Lung (tissue), 13 donors: ENCODE measurements around the gene PRSS21. TPM values are rescaled to one million over a fixed set of nuclear protein-coding genes. Genes with fewer than 3 reads are reported as not detected.
A peak's percentile ranks its signal among the peaks of the same experiment; 100 is the strongest.

Source experiments
- ATAC-seq: fragments of 200-7000 bp; cut with Tn5 transposase; one replicate; pipeline ENCODE4 v1.9.1; 2020; ENCODE audit warnings: moderate number of reproducible peaks; ENCODE audit not compliant: insufficient read depth, low FRiP score
- DNase-seq, 3 donors: peaks; one replicate each; pipeline ENCODE4 v3.0.0-alpha.2; 2013 to 2017
- H3K27ac ChIP-seq, 2 donors: one replicate each; pipeline ENCODE4 v1.5.1; 2013; ENCODE audit warnings: mild to moderate bottlenecking in 2 of 2, moderate library complexity in 2 of 2, control low read depth in 1 of 2, inconsistent platforms in 1 of 2, low read depth in 1 of 2, low read length in 1 of 2
- H3K27me3 ChIP-seq, 3 donors: one replicate each; pipeline ENCODE4 v1.5.1; 2013; ENCODE audit warnings: low read length in 2 of 3; ENCODE audit not compliant: control insufficient read depth in 3 of 3, insufficient read depth in 3 of 3
- H3K36me3 ChIP-seq, 4 donors: one replicate each; pipeline ENCODE4 v1.5.1; 2013; ENCODE audit warnings: low read length in 4 of 4, mild to moderate bottlenecking in 1 of 4, moderate library complexity in 1 of 4; ENCODE audit not compliant: control insufficient read depth in 4 of 4, insufficient read depth in 4 of 4
- H3K4me1 ChIP-seq, 5 donors: one replicate each; pipeline ENCODE4 v1.5.1; 2013; ENCODE audit warnings: low read length in 5 of 5, mild to moderate bottlenecking in 2 of 5, moderate library complexity in 1 of 5; ENCODE audit not compliant: control insufficient read depth in 5 of 5, insufficient read depth in 5 of 5
- H3K4me3 ChIP-seq: one replicate; pipeline ENCODE4 v1.5.1; 2013; ENCODE audit warnings: mild to moderate bottlenecking, control low read depth, moderate library complexity
- H3K9ac ChIP-seq, 2 donors: one replicate each; pipeline ENCODE4 v1.5.1; 2013; ENCODE audit warnings: low read length in 2 of 2, control low read depth in 1 of 2; ENCODE audit not compliant: insufficient read depth in 1 of 2
- H3K9me3 ChIP-seq, 4 donors: one replicate each; pipeline ENCODE4 v1.5.1; 2013; ENCODE audit warnings: low read length in 3 of 4, mild to moderate bottlenecking in 1 of 4, moderate library complexity in 1 of 4; ENCODE audit not compliant: control insufficient read depth in 4 of 4, insufficient read depth in 3 of 4
- WGBS, 2 donors: extraction: QIAGEN DNeasy Blood & Tissue Kit; methylation state at CpG; one replicate each; pipeline ENCODE4 v1.1.7; 2013; 5-methylcytosine and 5-hydroxymethylcytosine counted together
- polyA plus RNA-seq, 2 donors: library from polyadenylated mRNA; stranded (reverse); fragments of 200-250 nt; gene quantifications; one replicate each; pipeline ENCODE4 v1.2.1, GENCODE V29; 2013
- small RNA-seq: library from RNA; depleted of rRNA; stranded (forward); fragments of <200 nt; gene quantifications from one replicate; pipeline ENCODE3, GENCODE V24; 2014; ENCODE audit warnings: low replicate concordance
- total RNA-seq, 2 donors: library from RNA; depleted of rRNA in 1 of 2; stranded (reverse); fragments of >200 nt in 1 of 2; gene quantifications; one replicate each; pipeline ENCODE4 v1.2.1, GENCODE V29; 2014 to 2021
- TF ChIP-seq, protein P1 (sequence below): IDR thresholded peaks from 2 replicates; pipeline ENCODE4 v1.5.1; 2012; ENCODE audit warnings: mild to moderate bottlenecking; ENCODE audit errors: control extremely low read depth, extremely low read depth
- donor health status: control.
- donor health status: control.
- donor health status: Bipolar disorder and iron deficiency.
- donor health status: healthy.
- donor health status: DM: yes; HTN: yes; CAD: no.

Gene PRSS21
- total and polyA plus RNA-seq, 4 donors, result 0.77 to 7.9 (median 4.2) TPM; not detected in 1

DNA sequence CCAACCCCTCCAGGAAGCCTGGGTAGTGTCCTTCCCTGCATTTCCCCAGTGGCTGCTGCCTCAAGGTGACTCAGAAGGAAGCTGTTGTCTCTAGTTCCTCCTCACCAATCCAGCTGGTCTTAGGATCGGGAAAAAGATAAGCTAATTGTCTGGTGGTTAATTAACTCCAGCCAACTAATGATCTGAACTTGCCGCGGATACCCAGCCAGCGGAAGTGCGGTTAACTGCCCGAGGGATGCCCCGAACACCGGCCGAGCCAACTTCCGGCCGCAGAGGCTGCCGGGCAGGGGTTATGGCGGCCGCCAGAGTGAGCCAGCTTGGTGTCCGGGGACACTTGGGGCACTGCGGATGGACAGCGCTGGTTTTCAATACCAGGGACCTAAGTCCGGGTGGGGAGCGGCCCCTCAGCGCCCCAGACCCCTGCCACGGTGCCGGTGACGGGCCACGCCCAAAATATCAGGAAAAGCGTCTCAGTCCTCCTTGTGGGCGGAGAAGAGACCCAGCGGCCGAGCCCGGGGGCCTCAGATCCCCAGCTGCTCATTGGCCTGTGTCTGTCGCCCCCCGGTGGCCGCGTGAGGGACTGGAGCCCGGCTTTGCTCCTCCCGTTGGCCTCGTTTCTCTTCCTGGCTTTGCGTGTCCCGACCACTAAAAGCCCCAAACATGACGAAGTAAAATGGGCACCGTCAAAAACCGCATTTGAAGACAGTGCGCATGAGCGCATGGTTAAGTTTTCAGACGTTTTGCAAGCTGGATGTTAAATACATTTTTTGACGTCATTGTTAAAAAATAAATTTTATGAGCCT is 51.2 kb downstream of the PRSS21 start:
- H3K27ac ChIP-seq, result peak overlapping the region; percentile 94
- DNase-seq (peak; percentile 93 to 95 (median 94)), ATAC-seq (peak; percentile 98)
- no peaks in the 10 kb centered on the region for H3K9me3 ChIP-seq
- H3K9ac ChIP-seq, result peak overlapping the region in 1 of 2 donors; percentile 62
- H3K27me3 ChIP-seq, result peaks cover 0 to 26% (median 21%) of the 10 kb centered on the region in 3 donors
- H3K36me3 ChIP-seq, result no peaks in the 10 kb centered on the region
- TF ChIP-seq, protein P1, sequence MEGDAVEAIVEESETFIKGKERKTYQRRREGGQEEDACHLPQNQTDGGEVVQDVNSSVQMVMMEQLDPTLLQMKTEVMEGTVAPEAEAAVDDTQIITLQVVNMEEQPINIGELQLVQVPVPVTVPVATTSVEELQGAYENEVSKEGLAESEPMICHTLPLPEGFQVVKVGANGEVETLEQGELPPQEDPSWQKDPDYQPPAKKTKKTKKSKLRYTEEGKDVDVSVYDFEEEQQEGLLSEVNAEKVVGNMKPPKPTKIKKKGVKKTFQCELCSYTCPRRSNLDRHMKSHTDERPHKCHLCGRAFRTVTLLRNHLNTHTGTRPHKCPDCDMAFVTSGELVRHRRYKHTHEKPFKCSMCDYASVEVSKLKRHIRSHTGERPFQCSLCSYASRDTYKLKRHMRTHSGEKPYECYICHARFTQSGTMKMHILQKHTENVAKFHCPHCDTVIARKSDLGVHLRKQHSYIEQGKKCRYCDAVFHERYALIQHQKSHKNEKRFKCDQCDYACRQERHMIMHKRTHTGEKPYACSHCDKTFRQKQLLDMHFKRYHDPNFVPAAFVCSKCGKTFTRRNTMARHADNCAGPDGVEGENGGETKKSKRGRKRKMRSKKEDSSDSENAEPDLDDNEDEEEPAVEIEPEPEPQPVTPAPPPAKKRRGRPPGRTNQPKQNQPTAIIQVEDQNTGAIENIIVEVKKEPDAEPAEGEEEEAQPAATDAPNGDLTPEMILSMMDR, result peak; percentile 94
- 0% methylated on average over 45 of the region's 45 CpGs for WGBS, 2 donors
- H3K4me1 ChIP-seq, result peaks cover 0 to 4% (median 0%) of the 10 kb centered on the region in 5 donors
- H3K4me3 ChIP-seq, result peak overlapping the region; percentile 50

Small RNA genes within 50 kb of the gene (small RNA-seq; reads per million reads assigned to genes)
- 0.06 reads per million for gene SNORA3C

Other genes with a start within 250 kb of the PRSS21 start
- 10 to 100 TPM; 18.0 to 31.3 TPM for gene KCTD5, start 134.7 kb upstream of the PRSS21 start, total RNA-seq
- 10 to 100 TPM; 17.1 to 31.8 TPM for gene KCTD5, start 134.7 kb upstream of the PRSS21 start, polyA plus RNA-seq
- gene PRSS27, start 97.0 kb upstream of the PRSS21 start, total RNA-seq, result 1 to 10 TPM; 1.1 to 2.4 TPM
- 1 to 10 TPM; 1.8 to 2.5 TPM for gene PRSS27, start 97.0 kb upstream of the PRSS21 start, polyA plus RNA-seq
- 100 to 1,000 TPM; 316 to 541 TPM for gene SRRM2, start 64.6 kb upstream of the PRSS21 start, total RNA-seq
- 100 to 1,000 TPM; 353 to 589 TPM for gene SRRM2, start 64.6 kb upstream of the PRSS21 start, polyA plus RNA-seq
- gene ELOB, start 40.0 kb upstream of the PRSS21 start, total RNA-seq, result 100 to 1,000 TPM in 1 of 2 donors, 10 to 100 TPM in 1; 87.0 to 285 TPM
- gene ELOB, start 40.0 kb upstream of the PRSS21 start, polyA plus RNA-seq, result 100 to 1,000 TPM; 408 to 740 TPM
- under 1 TPM in 1 of 2 donors, not detected in 1; 0.12 TPM for gene PRSS33, start 29.7 kb upstream of the PRSS21 start, total RNA-seq
- gene PRSS33, start 29.7 kb upstream of the PRSS21 start, polyA plus RNA-seq, result under 1 TPM in 1 of 2 donors, not detected in 1; 0.08 TPM
- gene PRSS41, start 18.8 kb upstream of the PRSS21 start, total RNA-seq, result not detected
- not detected for gene PRSS41, start 18.8 kb upstream of the PRSS21 start, polyA plus RNA-seq
- gene ZG16B, start 13.1 kb downstream of the PRSS21 start, total RNA-seq, result 1 to 10 TPM; 4.7 to 6.1 TPM
- 1 to 10 TPM; 2.1 to 3.9 TPM for gene ZG16B, start 13.1 kb downstream of the PRSS21 start, polyA plus RNA-seq
- 10 to 100 TPM; 11.5 to 34.1 TPM for gene PRSS22, start 40.9 kb downstream of the PRSS21 start, total RNA-seq
- 10 to 100 TPM; 27.3 to 30.1 TPM for gene PRSS22, start 40.9 kb downstream of the PRSS21 start, polyA plus RNA-seq
- gene FLYWCH2, start 66.0 kb downstream of the PRSS21 start, total RNA-seq, result 10 to 100 TPM; 26.7 to 38.0 TPM
- gene FLYWCH2, start 66.0 kb downstream of the PRSS21 start, polyA plus RNA-seq, result 10 to 100 TPM; 40.4 to 40.6 TPM
- gene FLYWCH1, start 94.7 kb downstream of the PRSS21 start, total RNA-seq, result 10 to 100 TPM; 15.0 to 34.3 TPM
- 10 to 100 TPM; 13.3 to 27.7 TPM for gene FLYWCH1, start 94.7 kb downstream of the PRSS21 start, polyA plus RNA-seq
- under 1 TPM in 1 of 2 donors, not detected in 1; 0.15 TPM for gene KREMEN2, start 147.0 kb downstream of the PRSS21 start, total RNA-seq
- under 1 TPM; 0.06 to 0.14 TPM for gene KREMEN2, start 147.0 kb downstream of the PRSS21 start, polyA plus RNA-seq
- 10 to 100 TPM in 1 of 2 donors, 1 to 10 TPM in 1; 4.0 to 21.3 TPM for gene PAQR4, start 152.1 kb downstream of the PRSS21 start, total RNA-seq
- gene PAQR4, start 152.1 kb downstream of the PRSS21 start, polyA plus RNA-seq, result 10 to 100 TPM; 10.6 to 15.6 TPM
- 1 to 10 TPM; 2.9 to 5.9 TPM for gene PKMYT1, start 163.2 kb downstream of the PRSS21 start, total RNA-seq
- gene PKMYT1, start 163.2 kb downstream of the PRSS21 start, polyA plus RNA-seq, result 1 to 10 TPM; 4.6 to 9.4 TPM
- 1 to 10 TPM; 1.5 to 5.3 TPM for gene CLDN9, start 195.7 kb downstream of the PRSS21 start, total RNA-seq
- gene CLDN9, start 195.7 kb downstream of the PRSS21 start, polyA plus RNA-seq, result under 1 TPM; 0.91 to 0.98 TPM
- 1 to 10 TPM in 1 of 2 donors, under 1 TPM in 1; 0.92 to 7.1 TPM for gene CLDN6, start 200.9 kb downstream of the PRSS21 start, total RNA-seq
- under 1 TPM in 1 of 2 donors, not detected in 1; 0.10 TPM for gene CLDN6, start 200.9 kb downstream of the PRSS21 start, polyA plus RNA-seq
- gene TNFRSF12A, start 203.1 kb downstream of the PRSS21 start, total RNA-seq, result 100 to 1,000 TPM in 1 of 2 donors, 10 to 100 TPM in 1; 19.1 to 107 TPM
- 100 to 1,000 TPM; 132 to 192 TPM for gene TNFRSF12A, start 203.1 kb downstream of the PRSS21 start, polyA plus RNA-seq
- gene HCFC1R1, start 206.7 kb downstream of the PRSS21 start, total RNA-seq, result 10 to 100 TPM; 10.9 to 51.1 TPM
- 100 to 1,000 TPM in 1 of 2 donors, 10 to 100 TPM in 1; 40.4 to 138 TPM for gene HCFC1R1, start 206.7 kb downstream of the PRSS21 start, polyA plus RNA-seq
- 10 to 100 TPM; 12.7 to 39.9 TPM for gene THOC6, start 206.8 kb downstream of the PRSS21 start, total RNA-seq
- gene THOC6, start 206.8 kb downstream of the PRSS21 start, polyA plus RNA-seq, result 10 to 100 TPM; 40.0 to 58.3 TPM
- gene BICDL2, start 219.7 kb downstream of the PRSS21 start, total RNA-seq, result 10 to 100 TPM; 15.9 to 24.4 TPM
- 10 to 100 TPM; 12.7 to 17.1 TPM for gene BICDL2, start 219.7 kb downstream of the PRSS21 start, polyA plus RNA-seq
- gene MMP25, start 229.3 kb downstream of the PRSS21 start, total RNA-seq, result 10 to 100 TPM in 1 of 2 donors, 1 to 10 TPM in 1; 4.2 to 34.9 TPM
- 10 to 100 TPM in 1 of 2 donors, 1 to 10 TPM in 1; 6.2 to 94.4 TPM for gene MMP25, start 229.3 kb downstream of the PRSS21 start, polyA plus RNA-seq
- gene IL32, start 248.4 kb downstream of the PRSS21 start, total RNA-seq, result 100 to 1,000 TPM in 1 of 2 donors, 10 to 100 TPM in 1; 83.7 to 153 TPM
- gene IL32, start 248.4 kb downstream of the PRSS21 start, polyA plus RNA-seq, result 100 to 1,000 TPM; 247 to 275 TPM